ENCODE results near the gene FAM47C.
"Not testable (repeated sequence)": the region's sequence is repeated elsewhere in the genome, so short reads cannot be mapped to it uniquely, and the experiment has no call there.

Gene FAM47C

GRCh38 chrX:37008182-37008581, at the start of gene FAM47C:
FAM47C (plus strand) TSS chrX:37008366; CDS start chrX:37008411, 45 bp downstream.
- not testable (repeated sequence) for DNase-seq

GRCh38 chrX:36961590-36961989, 46.6 kb upstream of the FAM47C start:
- DNase-seq: no peak

GRCh38 chrX:36963069-36963808, 44.9 kb upstream of the FAM47C start:
- no peak for DNase-seq

GRCh38 chrX:36963852-36964251, 44.3 kb upstream of the FAM47C start:
- no peak for DNase-seq

GRCh38 chrX:36973575-36973974, 34.6 kb upstream of the FAM47C start:
- no peak for DNase-seq

- no peak for DNase-seq
Observed at GRCh38 chrX:36974911-36975310, 33.3 kb upstream of the FAM47C start.

- DNase-seq: no peak
Observed at GRCh38 chrX:36978886-36979285, 29.3 kb upstream of the FAM47C start.

- no peak for DNase-seq
Observed at GRCh38 chrX:36983831-36984230, 24.3 kb upstream of the FAM47C start.

- DNase-seq: not testable (repeated sequence)
Observed at GRCh38 chrX:36985416-36986209, 22.6 kb upstream of the FAM47C start.

- DNase-seq: no peak
Observed at GRCh38 chrX:36986231-36986630, 21.9 kb upstream of the FAM47C start.

- not testable (repeated sequence) for DNase-seq
Observed at GRCh38 chrX:36987212-36987611, 21.0 kb upstream of the FAM47C start.

- no peak for DNase-seq
Observed at GRCh38 chrX:37000140-37000539, 8.0 kb upstream of the FAM47C start.

- DNase-seq: no peak
Observed at GRCh38 chrX:37010496-37010895, 2.3 kb downstream of the FAM47C start.

- not testable (repeated sequence) for DNase-seq
Observed at GRCh38 chrX:37034260-37034659, 26.1 kb downstream of the FAM47C start.

GRCh38 chrX:37036674-37037220, 28.6 kb downstream of the FAM47C start:
- DNase-seq: not testable (repeated sequence)

- not testable (repeated sequence) for DNase-seq
Observed at GRCh38 chrX:37038814-37039213, 30.6 kb downstream of the FAM47C start.

- not testable (repeated sequence) for DNase-seq
Observed at GRCh38 chrX:37042956-37043885, 35.1 kb downstream of the FAM47C start.

- DNase-seq: no peak
Observed at GRCh38 chrX:37047776-37048175, 39.6 kb downstream of the FAM47C start.

- DNase-seq: not testable (repeated sequence)
Observed at GRCh38 chrX:37057572-37057971, 49.4 kb downstream of the FAM47C start.

- DNase-seq: peak in 1 of 2 experiments; percentile 3
Observed at GRCh38 chrX:37060999-37061398, 52.8 kb downstream of the FAM47C start.
